K562 (cell line): ENCODE measurements around the gene PIK3R2. TPM values are rescaled to one million over a fixed set of nuclear protein-coding genes. Genes with fewer than 3 reads are reported as not detected.
A peak's percentile ranks its signal among the peaks of the same experiment; 100 is the strongest.

Experiments
- CHD1 ChIP-seq: fragments of 200-600 bp; sonication (generic); IDR thresholded peaks from one replicate; pipeline ENCODE4 v1.6.1; 2012; ENCODE audit warnings: mild to moderate bottlenecking, moderate library complexity, low read length, inconsistent platforms
- EGR1 ChIP-seq: fragments of 450-650 bp; conservative IDR thresholded peaks from 2 replicates; pipeline ENCODE4 v1.6.1; 2017; ENCODE audit warnings: mild to moderate bottlenecking
- FOXP1 ChIP-seq: sonication (generic); formaldehyde crosslinking; IDR thresholded peaks from 2 replicates; pipeline ENCODE4 v1.8.0; 2022; ENCODE audit warnings: mild to moderate bottlenecking, missing genetic modification reagents
- HIVEP1 ChIP-seq: fragments of 250-450 bp; sonication (Bioruptor Pico); IDR thresholded peaks from 2 replicates; pipeline ENCODE4 v1.4.0; 2020; ENCODE audit warnings: mild to moderate bottlenecking
- HNRNPLL ChIP-seq: fragments of 200-400 bp; formaldehyde crosslinking; IDR thresholded peaks from 2 replicates; pipeline ENCODE4 v1.6.1; 2017; ENCODE audit warnings: low read length, low read depth, mild to moderate bottlenecking; ENCODE audit not compliant: poor library complexity, severe bottlenecking
- KDM1A ChIP-seq, 2 experiments: fragments of 450-650 bp; IDR thresholded peaks; 2 replicates each; pipeline ENCODE4 v1.6.1; 2016; ENCODE audit warnings: mild to moderate bottlenecking in 2 of 2
- NONO ChIP-seq, 2 experiments: fragments of 200-400 bp in 1 of 2; fragments of 450-650 bp in 1 of 2; formaldehyde crosslinking in 1 of 2; IDR thresholded peaks; 2 replicates each; pipeline ENCODE4 v1.6.1; 2017; ENCODE audit warnings: low read depth in 2 of 2, mild to moderate bottlenecking in 2 of 2, moderate library complexity in 2 of 2, low read length in 1 of 2
- NR2C2 ChIP-seq, 2 experiments: fragments of 200-800 bp in 1 of 2; sonication (Bioruptor generic) in 1 of 2; sonication (generic) in 1 of 2; formaldehyde crosslinking in 1 of 2; IDR thresholded peaks; 2 replicates each; pipeline versions ENCODE4 v1.6.1 to v1.8.0; 2016 to 2022; ENCODE audit warnings: mild to moderate bottlenecking in 1 of 2, missing compliant biosample characterization in 1 of 2, missing genetic modification characterization in 1 of 2, missing genetic modification reagents in 1 of 2
- PHTF2 ChIP-seq: fragments of 250-450 bp; sonication (Bioruptor Pico); IDR thresholded peaks from 2 replicates; pipeline ENCODE4 v1.5.0; 2021; ENCODE audit warnings: mild to moderate bottlenecking
- RBM39 ChIP-seq: fragments of 200-400 bp; formaldehyde crosslinking; optimal IDR thresholded peaks from 2 replicates; pipeline ENCODE3; 2018; ENCODE audit warnings: low read depth, low read length
- TARDBP ChIP-seq: fragments of 450-650 bp; IDR thresholded peaks from 2 replicates; pipeline ENCODE4 v1.6.1; 2016
- TCFL5 ChIP-seq: fragments of 250-450 bp; sonication (Bioruptor Pico); conservative IDR thresholded peaks from 2 replicates; pipeline ENCODE4 v1.6.1; 2021; ENCODE audit warnings: mild to moderate bottlenecking, moderate library complexity, matching md5 sums
- U2AF2 ChIP-seq: fragments of 200-400 bp; formaldehyde crosslinking; optimal IDR thresholded peaks from 2 replicates; pipeline ENCODE3; 2017; ENCODE audit warnings: low read depth, mild to moderate bottlenecking, low read length
- XRCC3 ChIP-seq: fragments of 450-650 bp; IDR thresholded peaks from 2 replicates; pipeline ENCODE4 v1.6.1; 2017; ENCODE audit warnings: mild to moderate bottlenecking, moderate library complexity
- ZFP30 ChIP-seq: fragments of 250-450 bp; sonication (Bioruptor Pico); IDR thresholded peaks from 2 replicates; pipeline ENCODE4 v1.8.0; 2022; ENCODE audit warnings: moderate library complexity, mild to moderate bottlenecking, inconsistent platforms, borderline replicate concordance
- ZNF766 ChIP-seq: fragments of 200-800 bp; sonication (Bioruptor generic); conservative IDR thresholded peaks from 2 replicates; pipeline ENCODE4 v1.6.1; 2016; ENCODE audit warnings: missing genetic modification characterization, missing compliant biosample characterization
- polyA plus RNA-seq, 8 experiments: library from polyadenylated mRNA; depleted of rRNA in 4 of 8; stranded (reverse) in 5 of 8; unstranded in 3 of 8; fragments of >200 nt; fragmentation: Nextera tagmentation in 2 of 8; fragmentation: Illumina TruSeq in 1 of 8; extraction: Ambion mirVana in 2 of 8; extraction: Trizol in 1 of 8; gene quantifications; 2 replicates each; pipeline versions ENCODE4 v1.2.1 to v1.2.3, GENCODE V29; 2011 to 2014; ENCODE audit warnings: inconsistent platforms in 1 of 8, missing spikeins in 1 of 8
- total RNA-seq, 7 experiments: library from RNA; depleted of rRNA in 6 of 7; stranded (reverse); fragments of >200 nt in 6 of 7; fragmentation: Illumina TruSeq in 2 of 7; extraction: Trizol in 2 of 7; gene quantifications; 2 replicates each; pipeline versions ENCODE4 v1.2.1 to v1.2.3, GENCODE V29; 2011 to 2021; ENCODE audit warnings: low replicate concordance in 1 of 7
- TF ChIP-seq, protein P1 (sequence below), 2 experiments: fragments of 450-650 bp; conservative IDR thresholded peaks; 2 replicates each; pipeline ENCODE4 v1.6.1; 2017; ENCODE audit warnings: mild to moderate bottlenecking in 2 of 2, moderate library complexity in 2 of 2
- TF ChIP-seq, protein P2 (sequence below): fragments of 450-650 bp; IDR thresholded peaks from 2 replicates; pipeline ENCODE4 v1.6.1; 2016; ENCODE audit warnings: missing biosample characterization, missing genetic modification characterization
- TF ChIP-seq, protein P3 (sequence below): fragments of 200-800 bp; sonication (Bioruptor generic); IDR thresholded peaks from 2 replicates; pipeline ENCODE4 v1.6.1; 2017; ENCODE audit warnings: missing genetic modification characterization, missing compliant biosample characterization
- TF ChIP-seq, protein P4 (sequence below): fragments of 450-650 bp; formaldehyde crosslinking; IDR thresholded peaks from 2 replicates; pipeline ENCODE4 v1.4.0; 2020; ENCODE audit warnings: mild to moderate bottlenecking, moderate library complexity

The PIK3R2 gene
- total and polyA plus RNA-seq, 9 of the 15 experiments (the other 6 are each of a cell fraction or from before 2014, with no cell fraction given), result 0.39 to 37.9 (median 5.3) TPM

DNA sequence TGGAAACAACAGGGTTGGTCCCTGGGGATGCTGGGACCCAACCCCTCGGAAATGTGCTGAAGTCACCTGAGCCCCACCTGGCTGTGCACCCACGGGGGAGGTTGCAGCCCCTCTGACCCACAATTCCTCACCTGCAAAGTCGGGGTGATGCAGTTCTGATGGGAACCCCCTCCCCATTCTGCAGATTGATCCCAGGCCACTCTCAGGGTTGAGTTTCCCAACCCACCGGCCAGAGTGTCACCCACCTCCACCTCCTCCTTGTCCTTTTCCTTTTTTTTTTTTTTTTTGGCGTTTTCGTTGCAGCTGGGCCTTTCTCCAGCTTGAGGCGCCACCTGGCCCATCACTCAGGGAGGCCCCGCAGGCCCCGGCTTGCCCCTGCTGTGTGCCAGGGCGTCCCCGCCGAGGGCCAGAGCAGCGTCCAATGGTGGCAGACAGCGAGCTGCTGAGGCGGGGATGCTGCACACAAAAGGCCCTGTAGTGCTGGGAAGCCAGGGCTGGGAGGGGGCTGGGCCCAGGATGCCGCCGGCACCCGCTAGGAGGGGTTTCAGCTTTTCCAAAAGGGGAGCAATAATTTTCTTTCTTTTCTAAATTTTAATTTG lies 4.6 kb downstream of the PIK3R2 start (continued):
- TF ChIP-seq TCFL5 (CRISPR knock-in tag) (no peak), PHTF2 (no peak), RBM39 (no peak), FOXP1 (CRISPR knock-in tag) (no peak), XRCC3 (no peak), NR2C2 (CRISPR knock-in tag; IDR thresholded peaks at IDR 0.05) (no peak), NR2C2 (tag; IDR thresholded peaks at IDR 0.05) (0 out of 2 replicates have a peak, but pooled peaks have one; percentile 48), EGR1 (0 out of 2 replicates have a peak, but pooled peaks have one; percentile 16), U2AF2 (no peak), HIVEP1 (CRISPR knock-in tag) (no peak), ZNF766 (CRISPR knock-in tag) (no peak), ZFP30 (CRISPR knock-in tag) (no peak), TARDBP (no peak), NONO (IDR thresholded peaks at IDR 0.05; ENCODE audit: low read depth in 2 of 2, low read length in 1 of 2) (no peak), KDM1A (IDR thresholded peaks at IDR 0.05) (peak in 1 of 2 experiments; percentile 5; a peak in 1 of 4 replicates), HNRNPLL (peak; percentile 12), CHD1 (no peak)
- TF ChIP-seq, protein P1, sequence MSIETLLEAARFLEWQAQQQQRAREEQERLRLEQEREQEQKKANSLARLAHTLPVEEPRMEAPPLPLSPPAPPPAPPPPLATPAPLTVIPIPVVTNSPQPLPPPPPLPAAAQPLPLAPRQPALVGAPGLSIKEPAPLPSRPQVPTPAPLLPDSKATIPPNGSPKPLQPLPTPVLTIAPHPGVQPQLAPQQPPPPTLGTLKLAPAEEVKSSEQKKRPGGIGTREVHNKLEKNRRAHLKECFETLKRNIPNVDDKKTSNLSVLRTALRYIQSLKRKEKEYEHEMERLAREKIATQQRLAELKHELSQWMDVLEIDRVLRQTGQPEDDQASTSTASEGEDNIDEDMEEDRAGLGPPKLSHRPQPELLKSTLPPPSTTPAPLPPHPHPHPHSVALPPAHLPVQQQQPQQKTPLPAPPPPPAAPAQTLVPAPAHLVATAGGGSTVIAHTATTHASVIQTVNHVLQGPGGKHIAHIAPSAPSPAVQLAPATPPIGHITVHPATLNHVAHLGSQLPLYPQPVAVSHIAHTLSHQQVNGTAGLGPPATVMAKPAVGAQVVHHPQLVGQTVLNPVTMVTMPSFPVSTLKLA (conservative IDR thresholded peaks at IDR 0.05), result peak; percentile 44 to 60; a peak in 3 of 4 replicates
- TF ChIP-seq, protein P2, sequence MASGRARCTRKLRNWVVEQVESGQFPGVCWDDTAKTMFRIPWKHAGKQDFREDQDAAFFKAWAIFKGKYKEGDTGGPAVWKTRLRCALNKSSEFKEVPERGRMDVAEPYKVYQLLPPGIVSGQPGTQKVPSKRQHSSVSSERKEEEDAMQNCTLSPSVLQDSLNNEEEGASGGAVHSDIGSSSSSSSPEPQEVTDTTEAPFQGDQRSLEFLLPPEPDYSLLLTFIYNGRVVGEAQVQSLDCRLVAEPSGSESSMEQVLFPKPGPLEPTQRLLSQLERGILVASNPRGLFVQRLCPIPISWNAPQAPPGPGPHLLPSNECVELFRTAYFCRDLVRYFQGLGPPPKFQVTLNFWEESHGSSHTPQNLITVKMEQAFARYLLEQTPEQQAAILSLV, result no peak
- TF ChIP-seq, protein P3, sequence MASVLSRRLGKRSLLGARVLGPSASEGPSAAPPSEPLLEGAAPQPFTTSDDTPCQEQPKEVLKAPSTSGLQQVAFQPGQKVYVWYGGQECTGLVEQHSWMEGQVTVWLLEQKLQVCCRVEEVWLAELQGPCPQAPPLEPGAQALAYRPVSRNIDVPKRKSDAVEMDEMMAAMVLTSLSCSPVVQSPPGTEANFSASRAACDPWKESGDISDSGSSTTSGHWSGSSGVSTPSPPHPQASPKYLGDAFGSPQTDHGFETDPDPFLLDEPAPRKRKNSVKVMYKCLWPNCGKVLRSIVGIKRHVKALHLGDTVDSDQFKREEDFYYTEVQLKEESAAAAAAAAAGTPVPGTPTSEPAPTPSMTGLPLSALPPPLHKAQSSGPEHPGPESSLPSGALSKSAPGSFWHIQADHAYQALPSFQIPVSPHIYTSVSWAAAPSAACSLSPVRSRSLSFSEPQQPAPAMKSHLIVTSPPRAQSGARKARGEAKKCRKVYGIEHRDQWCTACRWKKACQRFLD (CRISPR knock-in tag), result no peak
- TF ChIP-seq, protein P4, sequence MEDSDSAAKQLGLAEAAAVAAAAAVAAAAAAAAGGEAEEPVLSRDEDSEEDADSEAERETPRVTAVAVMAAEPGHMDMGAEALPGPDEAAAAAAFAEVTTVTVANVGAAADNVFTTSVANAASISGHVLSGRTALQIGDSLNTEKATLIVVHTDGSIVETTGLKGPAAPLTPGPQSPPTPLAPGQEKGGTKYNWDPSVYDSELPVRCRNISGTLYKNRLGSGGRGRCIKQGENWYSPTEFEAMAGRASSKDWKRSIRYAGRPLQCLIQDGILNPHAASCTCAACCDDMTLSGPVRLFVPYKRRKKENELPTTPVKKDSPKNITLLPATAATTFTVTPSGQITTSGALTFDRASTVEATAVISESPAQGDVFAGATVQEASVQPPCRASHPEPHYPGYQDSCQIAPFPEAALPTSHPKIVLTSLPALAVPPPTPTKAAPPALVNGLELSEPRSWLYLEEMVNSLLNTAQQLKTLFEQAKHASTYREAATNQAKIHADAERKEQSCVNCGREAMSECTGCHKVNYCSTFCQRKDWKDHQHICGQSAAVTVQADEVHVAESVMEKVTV (CRISPR knock-in tag), result no peak
